Measurements from ENCODE around the gene PRPF8. TPM values are rescaled to one million over a fixed set of nuclear protein-coding genes. Genes with fewer than 3 reads are reported as not detected.
A peak's percentile ranks its signal among the peaks of the same experiment; 100 is the strongest.
"Not testable (repeated sequence)": the region's sequence is repeated elsewhere in the genome, so short reads cannot be mapped to it uniquely, and the experiment has no call there.

PRPF8 gene
- total RNA-seq, 1 donor from 2014 or later = 180 TPM

GRCh38 chr17:1716912-1717695 is 32.4 kb upstream of the PRPF8 start:
- DNase-seq (ENCODE audit: extremely low read depth, low read depth, low spot score) = peak; percentile 98

- DNase-seq (ENCODE audit: extremely low read depth, low read depth, low spot score) = peak; percentile 100
Observed at GRCh38 chr17:1716076-1716911, 31.6 kb upstream of the PRPF8 start.

- no peak for DNase-seq (ENCODE audit: extremely low read depth, low read depth, low spot score)
Observed at GRCh38 chr17:1715803-1716075, 31.1 kb upstream of the PRPF8 start.

GRCh38 chr17:1714980-1715802 is 30.5 kb upstream of the PRPF8 start:
- DNase-seq (ENCODE audit: extremely low read depth, low read depth, low spot score) = no peak

- peak; percentile 65 for DNase-seq (ENCODE audit: extremely low read depth, low read depth, low spot score)
Observed at GRCh38 chr17:1714427-1714979, 29.8 kb upstream of the PRPF8 start.

- DNase-seq (ENCODE audit: extremely low read depth, low read depth, low spot score) = no peak
Observed at GRCh38 chr17:1713878-1714426, 29.3 kb upstream of the PRPF8 start.

- no peak for DNase-seq (ENCODE audit: extremely low read depth, low read depth, low spot score)
Observed at GRCh38 chr17:1713160-1713877, 28.7 kb upstream of the PRPF8 start.

- DNase-seq (ENCODE audit: extremely low read depth, low read depth, low spot score) = no peak
Observed at GRCh38 chr17:1712271-1712670, 27.6 kb upstream of the PRPF8 start.

GRCh38 chr17:1711804-1712203 is 27.1 kb upstream of the PRPF8 start:
- DNase-seq (ENCODE audit: extremely low read depth, low read depth, low spot score) = no peak

- no peak for DNase-seq (ENCODE audit: extremely low read depth, low read depth, low spot score)
Observed at GRCh38 chr17:1710807-1711553, 26.3 kb upstream of the PRPF8 start.

GRCh38 chr17:1709971-1710806 is 25.5 kb upstream of the PRPF8 start, which contains the start of gene TLCD2:
TLCD2 (minus strand) TSS chr17:1710377; CDS start chr17:1710242, 135 bp downstream.
- DNase-seq (ENCODE audit: extremely low read depth, low read depth, low spot score) = no peak

- DNase-seq (ENCODE audit: extremely low read depth, low read depth, low spot score) = no peak
Observed at GRCh38 chr17:1709403-1709951, 24.8 kb upstream of the PRPF8 start.

GRCh38 chr17:1708791-1709346 is 24.2 kb upstream of the PRPF8 start:
- not testable (repeated sequence) for DNase-seq (ENCODE audit: extremely low read depth, low read depth, low spot score)

- no peak for DNase-seq (ENCODE audit: extremely low read depth, low read depth, low spot score)
Observed at GRCh38 chr17:1707107-1707506, 22.4 kb upstream of the PRPF8 start.

- DNase-seq (ENCODE audit: extremely low read depth, low read depth, low spot score) = no peak
Observed at GRCh38 chr17:1705004-1705403, 20.3 kb upstream of the PRPF8 start.

- DNase-seq (ENCODE audit: extremely low read depth, low read depth, low spot score) = no peak
Observed at GRCh38 chr17:1703063-1703462, 18.4 kb upstream of the PRPF8 start.

- not testable (repeated sequence) for DNase-seq (ENCODE audit: extremely low read depth, low read depth, low spot score)
Observed at GRCh38 chr17:1699891-1700290, 15.2 kb upstream of the PRPF8 start.

- no peak for DNase-seq (ENCODE audit: extremely low read depth, low read depth, low spot score)
Observed at GRCh38 chr17:1697681-1698080, 13.0 kb upstream of the PRPF8 start.
